Breast epithelium (tissue), 3 donors: ENCODE data around the gene ARHGAP15.

ENCODE experiments used
- CTCF ChIP-seq, 3 donors: fragments of 450-650 bp; IDR thresholded peaks; one replicate each; pipeline ENCODE4 v1.5.1; 2016 to 2017; ENCODE audit warnings: antibody characterized with exemption in 3 of 3, mild to moderate bottlenecking in 3 of 3, moderate library complexity in 3 of 3
- POLR2A ChIP-seq: fragments of 450-650 bp; IDR thresholded peaks from one replicate; pipeline ENCODE4 v1.6.1; 2016; ENCODE audit warnings: antibody characterized with exemption, mild to moderate bottlenecking, moderate library complexity

- TF ChIP-seq CTCF (IDR thresholded peaks at IDR 0.05), result no peak
- no peak for TF ChIP-seq POLR2A
Observed at GRCh38 chr2:143175438-143175837, 46.2 kb downstream of the ARHGAP15 start.
